Measurements from ENCODE around the gene ARMS2. TPM values are rescaled to one million over a fixed set of nuclear protein-coding genes. Genes with fewer than 3 reads are reported as not detected.

ARMS2 gene
- polyA plus RNA-seq, 3 donors = not detected

DNA sequence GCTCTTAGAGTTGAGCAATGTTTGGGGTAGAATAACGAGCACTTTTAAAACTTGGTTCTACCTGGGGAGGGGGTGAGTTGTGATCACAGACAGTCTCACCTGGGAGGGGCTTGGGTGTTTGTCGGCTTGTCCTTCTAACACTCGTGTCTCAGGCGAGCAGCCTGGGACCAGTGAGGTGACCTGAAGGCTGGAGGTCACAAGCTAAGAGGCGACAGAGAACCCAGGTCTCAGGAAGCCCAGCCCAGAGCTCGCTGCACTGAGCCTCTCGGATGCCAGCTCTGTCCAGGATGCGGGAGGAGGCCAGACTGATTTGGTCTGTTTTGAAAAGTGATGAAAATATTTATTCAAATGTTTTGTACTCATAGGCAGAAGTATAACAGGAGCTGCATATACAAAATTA is 18.7 kb downstream of the ARMS2 start:
- no peak overlapping the region for H3K4me2 ChIP-seq (replicated peaks; ENCODE audit: extremely low read depth, low read length, poor library complexity, severe bottlenecking)
- H3K36me3 ChIP-seq (replicated peaks in 1 of 2; ENCODE audit: control insufficient read depth in 1 of 2, insufficient read depth in 2 of 2, low read length in 2 of 2) = no peaks in the 10 kb centered on the region
- Mint-ChIP-seq H3K4me3 (peak overlapping the region in 1 of 2 donors; percentile 63), H3K36me3 (peaks cover 0 to 10% of the 10 kb centered on the region in 2 donors), H3K27ac (no peak overlapping the region), H3K4me1 (peaks cover 55% of the 10 kb centered on the region), H3K9me3 (no peaks in the 10 kb centered on the region), H3K27me3 (ENCODE audit: low read depth in 3 of 3) (peaks cover 28 to 46% (median 41%) of the 10 kb centered on the region in 3 donors)
- no peak overlapping the region for H2AFZ ChIP-seq (ENCODE audit: insufficient read depth, low read depth, low read length, poor library complexity, severe bottlenecking)
- TF ChIP-seq, protein P1, sequence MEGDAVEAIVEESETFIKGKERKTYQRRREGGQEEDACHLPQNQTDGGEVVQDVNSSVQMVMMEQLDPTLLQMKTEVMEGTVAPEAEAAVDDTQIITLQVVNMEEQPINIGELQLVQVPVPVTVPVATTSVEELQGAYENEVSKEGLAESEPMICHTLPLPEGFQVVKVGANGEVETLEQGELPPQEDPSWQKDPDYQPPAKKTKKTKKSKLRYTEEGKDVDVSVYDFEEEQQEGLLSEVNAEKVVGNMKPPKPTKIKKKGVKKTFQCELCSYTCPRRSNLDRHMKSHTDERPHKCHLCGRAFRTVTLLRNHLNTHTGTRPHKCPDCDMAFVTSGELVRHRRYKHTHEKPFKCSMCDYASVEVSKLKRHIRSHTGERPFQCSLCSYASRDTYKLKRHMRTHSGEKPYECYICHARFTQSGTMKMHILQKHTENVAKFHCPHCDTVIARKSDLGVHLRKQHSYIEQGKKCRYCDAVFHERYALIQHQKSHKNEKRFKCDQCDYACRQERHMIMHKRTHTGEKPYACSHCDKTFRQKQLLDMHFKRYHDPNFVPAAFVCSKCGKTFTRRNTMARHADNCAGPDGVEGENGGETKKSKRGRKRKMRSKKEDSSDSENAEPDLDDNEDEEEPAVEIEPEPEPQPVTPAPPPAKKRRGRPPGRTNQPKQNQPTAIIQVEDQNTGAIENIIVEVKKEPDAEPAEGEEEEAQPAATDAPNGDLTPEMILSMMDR (IDR thresholded peaks at IDR 0.05) = no peak
- intact Hi-C loops (cut with micrococcal nuclease) = no loop called here
- no peak overlapping the region for H3K27ac ChIP-seq (ENCODE audit: low read depth in 1 of 2, low read length in 2 of 2)
- no peaks in the 10 kb centered on the region for H4K20me1 ChIP-seq (ENCODE audit: insufficient read depth, low read length)
- no peaks in the 10 kb centered on the region for H3K79me2 ChIP-seq (ENCODE audit: insufficient read depth, low read length)
- no peak overlapping the region for H3K4me3 ChIP-seq (replicated peaks in 1 of 3; ENCODE audit: low read depth in 2 of 3, low read length in 3 of 3)
- peaks cover 31 to 40% of the 10 kb centered on the region in 2 donors for H3K4me1 ChIP-seq (ENCODE audit: control insufficient read depth in 1 of 2, insufficient read depth in 2 of 2, low read length in 2 of 2)
- no peak for DNase-seq
- no peaks in the 10 kb centered on the region for H3K9me3 ChIP-seq (replicated peaks in 1 of 2; ENCODE audit: control insufficient read depth in 1 of 2, insufficient read depth in 1 of 2, low read length in 2 of 2)
- H3K9ac ChIP-seq (ENCODE audit: insufficient read depth, low read length, poor library complexity, severe bottlenecking) = no peak overlapping the region
- peaks cover 3 to 26% of the 10 kb centered on the region in 2 donors for H3K27me3 ChIP-seq (ENCODE audit: control insufficient read depth in 2 of 2, insufficient read depth in 2 of 2, low read length in 2 of 2)
- 92% methylated on average over 6 of the region's 8 CpGs for WGBS (ENCODE audit: insufficient coverage)

DNA sequence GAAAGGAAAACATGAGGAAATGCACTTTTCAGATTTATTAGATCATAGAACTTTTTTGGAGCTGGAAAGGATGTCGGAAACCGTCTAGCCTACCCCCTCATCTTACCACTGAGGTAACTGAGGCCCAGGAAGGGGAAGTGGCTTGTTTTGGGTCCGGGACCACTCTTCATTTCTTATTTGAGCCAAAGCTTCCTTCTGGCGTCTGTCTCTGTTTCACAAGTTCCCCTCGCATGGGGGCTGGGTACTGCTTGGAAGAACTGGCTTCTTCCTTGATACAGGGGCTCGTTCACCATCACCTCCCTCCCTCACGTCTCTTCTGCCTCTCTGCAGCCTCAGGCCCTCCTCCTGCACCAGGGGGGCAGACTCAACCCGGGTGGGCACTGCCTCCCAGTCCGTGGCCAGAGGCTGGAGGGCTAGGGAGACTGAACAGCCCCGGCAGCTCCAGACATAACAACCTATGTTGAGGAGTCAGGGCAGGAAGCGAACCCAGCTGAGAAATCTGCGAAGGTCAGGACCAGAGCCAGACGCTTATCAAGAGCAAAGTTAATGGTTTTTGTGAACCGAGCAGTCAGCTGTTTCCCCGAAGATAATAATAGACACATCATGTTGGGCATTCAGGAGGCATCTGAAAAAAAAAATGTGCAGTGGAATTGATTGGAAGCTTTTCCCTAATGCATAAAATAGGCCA is 19.8 kb downstream of the ARMS2 start:
- Histone ChIP-seq H3K27me3 (ENCODE audit: control insufficient read depth in 2 of 2, insufficient read depth in 2 of 2, low read length in 2 of 2) (peaks cover 3 to 26% of the 10 kb centered on the region in 2 donors), H2AFZ (ENCODE audit: insufficient read depth, low read depth, low read length, poor library complexity, severe bottlenecking) (peak overlapping the region; percentile 63), H3K27ac (ENCODE audit: low read depth in 1 of 2, low read length in 2 of 2) (no peak overlapping the region), H3K4me1 (ENCODE audit: control insufficient read depth in 1 of 2, insufficient read depth in 2 of 2, low read length in 2 of 2) (peaks cover 19 to 28% of the 10 kb centered on the region in 2 donors), H3K79me2 (ENCODE audit: insufficient read depth, low read length) (no peaks in the 10 kb centered on the region), H3K4me2 (replicated peaks; ENCODE audit: extremely low read depth, low read length, poor library complexity, severe bottlenecking) (peak overlapping the region; percentile 50), H3K36me3 (replicated peaks in 1 of 2; ENCODE audit: control insufficient read depth in 1 of 2, insufficient read depth in 2 of 2, low read length in 2 of 2) (no peaks in the 10 kb centered on the region), H3K9ac (ENCODE audit: insufficient read depth, low read length, poor library complexity, severe bottlenecking) (no peak overlapping the region), H3K4me3 (replicated peaks in 1 of 3; ENCODE audit: low read depth in 2 of 3, low read length in 3 of 3) (peak overlapping the region in 1 of 3 experiments; percentile 27), H3K9me3 (replicated peaks in 1 of 2; ENCODE audit: control insufficient read depth in 1 of 2, insufficient read depth in 1 of 2, low read length in 2 of 2) (no peaks in the 10 kb centered on the region), H4K20me1 (ENCODE audit: insufficient read depth, low read length) (no peaks in the 10 kb centered on the region)
- DNase-seq = peak in 1 of 3 donors; percentile 30
- WGBS (ENCODE audit: insufficient coverage) = 0% methylated on average over 11 of the region's 15 CpGs
- H3K9me3 Mint-ChIP-seq = peaks cover 0 to 2% (median 0%) of the 10 kb centered on the region in 7 donors
- peak overlapping the region in 2 of 7 donors; percentile 50 to 59 for H3K27ac Mint-ChIP-seq
- peaks cover 44% of the 10 kb centered on the region for H3K4me1 Mint-ChIP-seq
- H3K4me3 Mint-ChIP-seq = peak overlapping the region in 1 of 2 donors; percentile 85
- TF ChIP-seq, protein P1 (IDR thresholded peaks at IDR 0.05) = no peak
- peaks cover 31 to 47% (median 40%) of the 10 kb centered on the region in 3 donors for H3K27me3 Mint-ChIP-seq (ENCODE audit: low read depth in 3 of 3)
- intact Hi-C loops (cut with micrococcal nuclease) = no loop called here
- peaks cover 0 to 10% of the 10 kb centered on the region in 2 donors for H3K36me3 Mint-ChIP-seq

Data from CD14-positive monocyte (primary cell).